GM18511 (cell line): Measurements from ENCODE around the gene KATNAL2.
"Not testable (repeated sequence)": the region's sequence is repeated elsewhere in the genome, so short reads cannot be mapped to it uniquely, and the experiment has no call there.

Experiments used
- ATAC-seq: cut with Tn5 transposase; IDR thresholded peaks from one replicate; pipeline ENCODE4 v1.9.1; 2021; ENCODE audit warnings: mild to moderate bottlenecking, moderate library complexity; ENCODE audit not compliant: unreplicated experiment

KATNAL2 gene

DNA sequence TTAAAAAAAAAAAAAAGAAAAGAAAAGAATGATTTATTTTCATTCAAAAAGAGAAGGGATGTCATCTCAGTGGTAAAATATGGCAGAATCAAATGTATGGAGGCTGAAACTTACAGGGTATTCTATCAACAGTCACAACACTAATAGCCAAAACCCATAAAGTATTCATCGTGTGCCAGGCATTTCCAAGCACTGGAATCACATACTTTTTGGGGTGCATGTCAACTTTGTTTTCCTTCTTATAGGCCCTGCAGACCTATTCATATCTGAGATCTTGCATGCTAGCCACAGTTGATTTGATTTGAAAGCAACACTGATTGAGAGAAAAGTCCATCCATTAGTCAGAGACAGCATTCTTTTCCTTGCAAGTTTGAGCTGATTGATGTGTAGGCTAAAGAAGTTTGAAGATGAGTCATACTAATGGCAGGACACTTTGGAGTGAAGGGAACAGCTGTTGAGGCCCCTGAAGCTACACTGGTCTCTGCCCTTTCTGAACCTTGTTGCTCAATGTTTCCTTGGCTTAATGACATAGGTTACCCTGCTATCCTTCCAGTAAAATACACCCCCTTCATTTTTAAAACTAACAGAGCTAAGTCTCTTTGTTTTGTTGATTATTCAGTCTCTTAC lies 22.0 kb downstream of the KATNAL2 start:
- ATAC-seq, result no peak

DNA sequence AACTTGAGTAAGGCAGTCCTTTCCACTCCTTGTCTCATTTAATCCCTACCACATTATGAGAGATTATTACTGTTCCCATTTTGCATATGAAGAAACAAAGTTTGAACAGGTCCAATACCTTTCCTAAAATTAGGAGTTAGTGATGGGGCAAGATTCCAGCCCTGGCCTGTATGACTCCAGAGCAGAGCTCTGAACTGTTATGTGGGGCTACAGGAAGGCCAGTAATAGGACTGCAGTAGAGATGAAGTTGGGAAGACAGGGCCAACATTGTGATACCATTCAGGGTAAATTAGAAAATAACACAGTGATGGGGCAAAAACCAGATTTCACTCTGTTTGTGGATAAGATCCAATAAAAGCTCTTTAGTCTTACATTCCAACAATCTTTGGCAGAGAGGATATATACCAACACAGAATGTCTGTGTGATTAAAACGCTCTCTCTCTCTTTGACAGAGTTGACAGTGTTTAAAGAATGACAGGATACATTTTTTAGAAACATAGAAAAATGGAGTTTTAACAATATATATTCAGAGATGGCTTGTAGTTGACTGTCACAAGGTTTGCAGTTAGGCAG lies 22.7 kb downstream of the KATNAL2 start:
- ATAC-seq, result no peak

DNA sequence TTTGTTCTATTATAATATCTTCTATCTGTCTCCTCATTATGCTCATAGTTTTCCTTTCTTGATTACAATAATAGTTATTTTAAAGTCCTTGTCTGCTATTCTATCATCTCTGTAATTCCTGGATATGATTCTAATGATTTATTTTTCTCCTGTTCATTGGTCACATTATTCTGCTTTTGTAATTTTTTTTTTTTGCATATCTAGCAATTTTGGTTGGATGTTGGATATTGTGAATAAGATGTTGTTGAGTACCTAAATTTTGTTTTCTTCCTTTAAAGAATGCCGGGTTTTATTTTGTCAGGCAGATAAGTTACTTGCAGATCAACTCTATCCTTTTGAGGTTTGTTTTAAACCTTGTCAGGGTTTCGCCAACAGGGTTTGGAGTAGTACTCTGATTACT lies 25.2 kb downstream of the KATNAL2 start:
- no peak for ATAC-seq

DNA sequence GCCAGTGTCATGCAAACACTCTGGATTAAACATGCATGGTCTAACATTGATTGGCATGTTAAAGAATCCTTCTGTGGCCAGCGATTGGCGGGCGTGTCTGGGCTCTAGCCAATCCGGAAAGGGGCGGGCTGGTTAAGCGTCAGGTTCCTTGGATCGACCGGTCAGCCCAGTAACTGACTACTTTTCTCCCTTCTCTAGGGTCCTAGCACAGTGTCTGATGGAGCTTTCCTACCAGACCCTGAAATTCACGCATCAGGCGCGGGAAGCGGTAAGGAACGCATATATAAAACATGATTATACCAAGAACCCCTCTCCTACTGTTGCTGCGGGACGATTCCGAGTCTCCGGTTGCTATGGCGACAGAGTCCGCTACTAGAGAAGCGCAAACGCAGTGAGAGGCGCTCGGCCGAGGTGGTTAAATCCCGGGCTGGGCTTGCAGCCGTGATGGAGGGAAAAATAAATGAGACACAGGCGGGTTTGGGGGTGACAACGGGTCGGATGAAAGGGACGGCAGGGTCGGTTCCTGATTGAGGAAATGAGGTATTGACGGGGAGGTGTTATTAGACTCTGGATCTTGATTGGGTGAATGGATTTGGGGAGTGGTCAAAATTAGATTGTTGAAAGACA lies 29.4 kb downstream of the KATNAL2 start:
- ATAC-seq, result peak; percentile 98

DNA sequence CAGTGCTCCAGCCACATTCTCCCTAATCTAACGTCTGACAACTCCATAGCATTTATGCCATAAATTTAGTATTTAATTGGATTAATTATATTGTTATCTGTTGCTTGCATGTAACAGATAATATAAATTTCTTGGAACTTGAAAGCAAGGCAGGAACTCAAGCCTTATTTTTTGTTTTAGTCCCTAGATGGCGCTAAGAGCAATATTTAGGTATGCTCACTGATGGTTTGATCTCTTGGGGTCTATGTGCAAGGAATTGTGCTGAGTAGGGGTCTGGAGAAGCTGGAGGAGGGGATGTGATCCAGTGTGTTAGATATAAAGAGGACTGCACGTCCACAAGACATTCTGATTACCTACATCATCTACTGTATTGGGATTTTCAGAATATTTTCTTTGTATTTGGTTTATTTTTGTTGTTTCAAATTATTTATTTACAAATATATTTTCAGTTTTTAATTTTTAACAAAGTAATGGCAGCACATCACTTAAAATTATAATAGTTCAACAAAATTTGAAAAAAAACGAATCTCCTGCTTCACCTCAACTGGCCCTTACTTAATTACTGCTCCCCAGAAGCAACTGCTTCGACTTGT lies 32.8 kb downstream of the KATNAL2 start:
- no peak for ATAC-seq

DNA sequence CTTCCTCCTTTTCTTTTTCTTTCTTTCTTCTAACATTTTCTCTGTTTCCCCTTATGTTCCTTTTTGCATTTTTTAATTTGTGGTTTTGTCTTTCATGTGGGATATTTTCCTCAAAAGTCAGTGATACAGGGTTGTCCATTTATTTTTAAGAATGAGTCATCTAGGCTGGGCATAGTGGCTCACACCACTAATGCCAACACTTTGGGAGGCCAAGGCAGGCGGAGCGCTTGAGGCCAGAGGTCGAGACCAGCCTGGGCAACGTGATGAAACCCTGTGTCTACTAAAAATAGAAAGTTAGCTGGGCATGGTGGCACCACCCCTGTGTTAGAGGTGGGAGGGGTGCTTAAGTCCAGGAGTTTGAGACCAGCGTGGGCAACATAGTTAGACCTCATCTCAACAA lies 35.8 kb downstream of the KATNAL2 start:
- ATAC-seq, result no peak

DNA sequence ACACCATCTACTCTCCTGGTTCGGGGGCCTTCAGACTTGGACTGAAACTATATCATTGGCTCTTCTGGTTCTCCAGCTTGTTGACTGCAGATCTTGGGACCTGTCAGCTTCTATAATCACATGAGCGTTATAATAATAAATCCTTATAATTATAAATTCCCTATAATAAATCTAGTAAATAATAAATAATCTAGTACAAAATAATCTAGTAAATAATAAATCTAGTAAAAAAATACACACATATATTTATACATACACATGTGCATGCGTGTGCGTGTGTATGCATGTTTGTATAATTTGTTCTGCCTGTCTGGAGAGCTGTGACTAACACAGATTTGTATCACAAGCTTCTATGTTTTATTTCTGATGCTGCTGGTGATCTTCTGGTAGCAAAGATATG lies 40.8 kb downstream of the KATNAL2 start:
- no peak for ATAC-seq

DNA sequence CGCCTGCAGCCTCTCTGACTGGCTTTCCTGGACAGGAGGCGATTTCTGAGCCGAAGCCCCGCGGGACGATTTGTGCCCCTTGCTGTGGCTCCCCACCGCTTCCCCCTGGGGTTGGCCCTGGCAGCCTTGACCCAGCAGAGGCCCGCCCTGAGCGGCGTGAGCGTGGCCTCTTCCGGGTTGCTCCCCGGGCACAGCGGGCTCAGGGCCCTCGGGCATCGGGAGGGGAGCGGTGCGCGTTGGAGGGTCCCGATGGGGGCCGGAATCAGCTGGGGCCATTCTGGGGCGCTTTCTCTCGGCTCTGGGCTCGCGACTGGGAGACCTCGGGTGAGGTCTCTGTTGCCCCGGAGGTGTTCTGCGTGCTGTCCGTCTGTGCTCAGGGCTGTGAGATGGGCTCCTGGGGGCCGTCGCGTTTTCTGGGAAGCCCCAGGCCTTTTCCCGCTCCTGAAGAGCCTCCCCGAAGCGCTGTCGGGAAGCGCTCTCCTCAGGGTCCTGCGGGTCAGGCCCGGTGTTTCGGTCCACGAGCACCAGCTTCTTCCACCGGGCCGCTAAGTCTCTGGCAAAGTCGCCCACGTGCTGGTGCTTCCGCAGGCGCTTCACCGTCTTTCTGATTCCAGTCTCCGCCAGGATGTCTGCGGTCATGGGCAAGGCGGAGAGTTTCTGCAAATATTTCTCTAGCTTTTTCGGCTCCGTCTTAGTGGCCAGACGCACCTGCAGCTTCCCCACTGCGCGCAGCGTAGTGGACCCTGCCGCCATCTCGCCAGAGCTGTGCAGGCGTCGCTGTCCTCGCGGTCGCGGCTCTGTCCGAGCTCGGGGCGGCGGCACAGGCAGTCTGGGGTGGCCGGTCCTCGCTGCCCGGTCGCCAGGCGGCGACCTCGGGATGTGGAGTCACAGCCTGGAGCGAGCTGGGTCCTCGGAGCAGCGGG lies 46.5 kb downstream of the KATNAL2 start:
- ATAC-seq, result not testable (repeated sequence)

DNA sequence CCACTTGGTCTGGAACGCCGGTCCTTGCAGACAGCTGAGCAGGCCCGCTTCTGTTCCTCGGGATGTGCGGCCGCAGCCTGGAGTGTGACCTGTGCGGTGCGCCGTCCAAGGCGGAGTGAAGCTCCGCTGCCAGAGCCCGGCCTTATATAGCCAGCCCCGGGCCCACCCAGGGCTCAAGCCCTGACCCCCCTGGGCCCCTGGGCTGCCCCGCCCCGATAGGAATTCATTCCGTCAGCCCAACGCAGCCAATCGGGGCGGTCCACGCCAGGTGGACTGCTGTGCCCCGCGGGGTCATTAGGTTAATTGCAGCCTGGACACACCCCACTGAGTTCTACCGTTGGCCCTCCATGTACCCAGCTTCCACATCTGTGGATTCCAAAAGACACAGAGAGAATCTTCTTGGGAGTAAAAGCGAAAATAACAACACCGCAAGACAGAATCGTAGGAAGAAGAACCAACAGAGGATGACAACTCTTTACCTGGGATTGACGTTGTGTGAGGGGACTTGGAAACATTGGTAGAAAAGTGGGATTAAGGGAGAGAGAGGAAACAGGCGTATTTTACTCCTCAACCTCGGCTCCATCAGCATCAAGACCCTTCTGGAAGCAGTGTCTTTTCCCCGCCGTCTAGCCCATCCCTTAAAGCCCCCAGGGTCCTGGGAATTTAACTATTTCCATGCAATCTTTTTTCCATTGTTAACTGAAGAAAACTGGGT lies 47.3 kb downstream of the KATNAL2 start:
- not testable (repeated sequence) for ATAC-seq

DNA sequence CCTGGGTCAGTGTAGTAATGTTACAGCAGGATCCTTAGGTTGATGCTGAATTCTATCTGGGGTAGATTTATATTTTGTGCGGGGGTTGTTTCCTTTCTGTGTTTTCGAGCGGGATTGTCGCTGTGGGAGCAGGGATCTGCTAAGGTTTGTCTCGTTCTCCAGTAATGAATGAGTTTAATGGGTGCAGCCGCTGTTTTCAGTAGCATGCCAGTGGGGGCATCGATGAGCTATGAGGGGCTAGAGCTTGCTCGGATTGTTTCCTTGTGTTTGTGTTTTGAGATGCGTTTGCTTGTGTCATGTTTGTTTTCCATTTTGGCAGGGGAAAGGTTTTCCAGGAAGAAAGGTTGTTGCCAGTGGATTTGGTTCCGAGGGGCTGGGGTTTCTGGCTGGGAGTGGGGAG lies 48.9 kb downstream of the KATNAL2 start:
- not testable (repeated sequence) for ATAC-seq

DNA sequence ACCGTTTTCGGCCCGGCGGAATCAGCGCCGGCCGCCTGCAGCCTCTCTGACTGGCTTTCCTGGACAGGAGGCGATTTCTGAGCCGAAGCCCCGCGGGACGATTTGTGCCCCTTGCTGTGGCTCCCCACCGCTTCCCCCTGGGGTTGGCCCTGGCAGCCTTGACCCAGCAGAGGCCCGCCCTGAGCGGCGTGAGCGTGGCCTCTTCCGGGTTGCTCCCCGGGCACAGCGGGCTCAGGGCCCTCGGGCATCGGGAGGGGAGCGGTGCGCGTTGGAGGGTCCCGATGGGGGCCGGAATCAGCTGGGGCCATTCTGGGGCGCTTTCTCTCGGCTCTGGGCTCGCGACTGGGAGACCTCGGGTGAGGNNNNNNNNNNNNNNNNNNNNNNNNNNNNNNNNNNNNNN lies 52.1 kb downstream of the KATNAL2 start:
- not testable (repeated sequence) for ATAC-seq

DNA sequence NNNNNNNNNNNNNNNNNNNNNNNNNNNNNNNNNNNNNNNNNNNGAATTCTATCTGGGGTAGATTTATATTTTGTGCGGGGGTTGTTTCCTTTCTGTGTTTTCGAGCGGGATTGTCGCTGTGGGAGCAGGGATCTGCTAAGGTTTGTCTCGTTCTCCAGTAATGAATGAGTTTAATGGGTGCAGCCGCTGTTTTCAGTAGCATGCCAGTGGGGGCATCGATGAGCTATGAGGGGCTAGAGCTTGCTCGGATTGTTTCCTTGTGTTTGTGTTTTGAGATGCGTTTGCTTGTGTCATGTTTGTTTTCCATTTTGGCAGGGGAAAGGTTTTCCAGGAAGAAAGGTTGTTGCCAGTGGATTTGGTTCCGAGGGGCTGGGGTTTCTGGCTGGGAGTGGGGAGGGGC lies 102.5 kb downstream of the KATNAL2 start:
- not testable (repeated sequence) for ATAC-seq

DNA sequence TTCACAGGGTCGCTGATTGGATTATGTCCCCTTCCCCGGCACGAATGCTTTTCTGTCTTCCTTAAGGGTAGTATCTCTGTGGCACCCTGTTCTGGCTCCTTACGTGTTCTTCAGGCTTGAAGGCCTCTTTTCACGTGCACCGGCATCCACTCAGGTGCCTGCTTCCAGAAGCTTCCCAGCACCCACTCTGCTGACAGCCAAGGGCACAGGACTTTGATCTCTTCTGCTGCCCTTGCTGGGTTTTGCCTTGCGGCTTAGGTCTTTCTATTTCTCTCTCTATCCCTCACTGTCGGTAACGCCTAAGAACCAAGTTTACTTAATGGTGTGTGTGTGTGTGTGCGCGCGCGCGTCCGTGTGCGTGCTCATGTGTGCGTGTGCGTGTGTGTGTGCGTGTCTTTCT lies 103.4 kb downstream of the KATNAL2 start:
- ATAC-seq, result not testable (repeated sequence)

DNA sequence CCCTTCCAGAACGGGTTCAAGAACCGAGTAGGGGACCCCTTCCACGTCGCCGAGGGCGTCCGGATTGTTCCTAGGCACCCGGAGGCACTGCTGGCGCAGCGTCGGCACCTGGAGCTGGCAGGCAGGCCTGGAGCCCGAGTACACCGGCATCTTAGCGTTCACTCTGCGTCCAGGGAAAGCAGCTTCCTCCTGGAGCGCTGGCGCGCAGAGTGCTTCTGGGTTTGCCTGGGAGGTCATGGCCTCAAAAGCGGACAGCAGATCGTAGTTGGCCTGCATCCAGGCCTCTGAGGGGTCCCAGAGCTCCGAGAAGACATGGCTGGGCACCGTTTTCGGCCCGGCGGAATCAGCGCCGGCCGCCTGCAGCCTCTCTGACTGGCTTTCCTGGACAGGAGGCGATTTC lies 105.4 kb downstream of the KATNAL2 start:
- ATAC-seq, result not testable (repeated sequence)

DNA sequence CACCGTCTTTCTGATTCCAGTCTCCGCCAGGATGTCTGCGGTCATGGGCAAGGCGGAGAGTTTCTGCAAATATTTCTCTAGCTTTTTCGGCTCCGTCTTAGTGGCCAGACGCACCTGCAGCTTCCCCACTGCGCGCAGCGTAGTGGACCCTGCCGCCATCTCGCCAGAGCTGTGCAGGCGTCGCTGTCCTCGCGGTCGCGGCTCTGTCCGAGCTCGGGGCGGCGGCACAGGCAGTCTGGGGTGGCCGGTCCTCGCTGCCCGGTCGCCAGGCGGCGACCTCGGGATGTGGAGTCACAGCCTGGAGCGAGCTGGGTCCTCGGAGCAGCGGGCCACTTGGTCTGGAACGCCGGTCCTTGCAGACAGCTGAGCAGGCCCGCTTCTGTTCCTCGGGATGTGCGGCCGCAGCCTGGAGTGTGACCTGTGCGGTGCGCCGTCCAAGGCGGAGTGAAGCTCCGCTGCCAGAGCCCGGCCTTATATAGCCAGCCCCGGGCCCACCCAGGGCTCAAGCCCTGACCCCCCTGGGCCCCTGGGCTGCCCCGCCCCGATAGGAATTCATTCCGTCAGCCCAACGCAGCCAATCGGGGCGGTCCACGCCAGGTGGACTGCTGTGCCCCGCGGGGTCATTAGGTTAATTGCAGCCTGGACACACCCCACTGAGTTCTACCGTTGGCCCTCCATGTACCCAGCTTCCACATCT lies 106.5 kb downstream of the KATNAL2 start:
- ATAC-seq, result not testable (repeated sequence)

DNA sequence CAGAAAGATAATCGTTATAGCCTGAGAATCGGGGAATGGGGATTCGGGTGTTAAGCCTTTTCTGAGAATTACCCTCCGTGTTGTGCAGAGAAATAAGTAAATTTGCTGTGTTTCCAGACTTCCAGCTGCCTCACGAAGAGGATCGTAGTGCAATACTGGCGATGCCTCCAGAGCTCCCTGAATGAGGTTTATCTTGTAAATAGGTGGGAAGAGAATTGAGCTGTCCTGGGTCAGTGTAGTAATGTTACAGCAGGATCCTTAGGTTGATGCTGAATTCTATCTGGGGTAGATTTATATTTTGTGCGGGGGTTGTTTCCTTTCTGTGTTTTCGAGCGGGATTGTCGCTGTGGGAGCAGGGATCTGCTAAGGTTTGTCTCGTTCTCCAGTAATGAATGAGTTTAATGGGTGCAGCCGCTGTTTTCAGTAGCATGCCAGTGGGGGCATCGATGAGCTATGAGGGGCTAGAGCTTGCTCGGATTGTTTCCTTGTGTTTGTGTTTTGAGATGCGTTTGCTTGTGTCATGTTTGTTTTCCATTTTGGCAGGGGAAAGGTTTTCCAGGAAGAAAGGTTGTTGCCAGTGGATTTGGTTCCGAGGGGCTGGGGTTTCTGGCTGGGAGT lies 108.3 kb downstream of the KATNAL2 start:
- ATAC-seq, result not testable (repeated sequence)

DNA sequence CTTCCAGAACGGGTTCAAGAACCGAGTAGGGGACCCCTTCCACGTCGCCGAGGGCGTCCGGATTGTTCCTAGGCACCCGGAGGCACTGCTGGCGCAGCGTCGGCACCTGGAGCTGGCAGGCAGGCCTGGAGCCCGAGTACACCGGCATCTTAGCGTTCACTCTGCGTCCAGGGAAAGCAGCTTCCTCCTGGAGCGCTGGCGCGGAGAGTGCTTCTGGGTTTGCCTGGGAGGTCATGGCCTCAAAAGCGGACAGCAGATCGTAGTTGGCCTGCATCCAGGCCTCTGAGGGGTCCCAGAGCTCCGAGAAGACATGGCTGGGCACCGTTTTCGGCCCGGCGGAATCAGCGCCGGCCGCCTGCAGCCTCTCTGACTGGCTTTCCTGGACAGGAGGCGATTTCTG lies 111.3 kb downstream of the KATNAL2 start:
- ATAC-seq, result not testable (repeated sequence)

DNA sequence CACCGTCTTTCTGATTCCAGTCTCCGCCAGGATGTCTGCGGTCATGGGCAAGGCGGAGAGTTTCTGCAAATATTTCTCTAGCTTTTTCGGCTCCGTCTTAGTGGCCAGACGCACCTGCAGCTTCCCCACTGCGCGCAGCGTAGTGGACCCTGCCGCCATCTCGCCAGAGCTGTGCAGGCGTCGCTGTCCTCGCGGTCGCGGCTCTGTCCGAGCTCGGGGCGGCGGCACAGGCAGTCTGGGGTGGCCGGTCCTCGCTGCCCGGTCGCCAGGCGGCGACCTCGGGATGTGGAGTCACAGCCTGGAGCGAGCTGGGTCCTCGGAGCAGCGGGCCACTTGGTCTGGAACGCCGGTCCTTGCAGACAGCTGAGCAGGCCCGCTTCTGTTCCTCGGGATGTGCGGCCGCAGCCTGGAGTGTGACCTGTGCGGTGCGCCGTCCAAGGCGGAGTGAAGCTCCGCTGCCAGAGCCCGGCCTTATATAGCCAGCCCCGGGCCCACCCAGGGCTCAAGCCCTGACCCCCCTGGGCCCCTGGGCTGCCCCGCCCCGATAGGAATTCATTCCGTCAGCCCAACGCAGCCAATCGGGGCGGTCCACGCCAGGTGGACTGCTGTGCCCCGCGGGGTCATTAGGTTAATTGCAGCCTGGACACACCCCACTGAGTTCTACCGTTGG lies 112.4 kb downstream of the KATNAL2 start:
- not testable (repeated sequence) for ATAC-seq

DNA sequence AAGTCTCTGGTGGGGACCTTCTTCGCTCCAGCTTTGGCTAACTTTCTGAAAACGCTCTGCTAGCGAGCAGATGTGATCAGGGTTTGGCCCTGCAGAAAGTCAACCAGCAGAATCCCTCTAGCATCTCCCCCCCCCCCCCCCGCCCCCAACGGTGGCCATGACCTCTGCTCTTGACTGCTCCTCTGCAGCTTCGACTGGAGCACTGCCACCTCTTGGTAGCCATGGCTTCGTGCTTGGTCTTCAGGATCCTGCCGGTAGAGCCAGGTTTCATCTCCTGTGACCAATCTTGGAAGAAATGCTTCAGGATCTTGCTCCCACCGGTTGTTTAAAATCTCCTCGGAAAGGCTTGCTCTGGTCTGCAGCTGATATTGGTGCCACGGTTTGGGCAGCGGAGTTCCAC lies 113.5 kb downstream of the KATNAL2 start:
- not testable (repeated sequence) for ATAC-seq
